Gastrocnemius medialis (tissue), 4 donors: ENCODE data around the gene TAT.

Experiments
- CTCF ChIP-seq, 5 experiments: fragments of 450-650 bp in 3 of 5; fragments of 200-600 bp in 2 of 5; sonication (generic) in 2 of 5; IDR thresholded peaks in 4 of 5; conservative IDR thresholded peaks in 1 of 5; 1 replicate in 4 of 5; 2 replicates in 1 of 5; pipeline ENCODE4 v1.5.1; 2016 to 2019; ENCODE audit warnings: antibody characterized with exemption in 5 of 5, mild to moderate bottlenecking in 3 of 5, moderate library complexity in 3 of 5
- POLR2A ChIP-seq, 2 donors: fragments of 450-650 bp; IDR thresholded peaks; one replicate each; pipeline ENCODE4 v1.6.1; 2017; ENCODE audit warnings: antibody characterized with exemption in 2 of 2, mild to moderate bottlenecking in 2 of 2, moderate library complexity in 2 of 2

- no peak for TF ChIP-seq CTCF (IDR thresholded peaks at IDR 0.05 in 4 of 5, conservative IDR thresholded peaks at IDR 0.05 in 1 of 5)
- TF ChIP-seq POLR2A (IDR thresholded peaks at IDR 0.05) = no peak
Measured at GRCh38 chr16:71537643-71538042, 39.2 kb downstream of the TAT start.
